ENCODE results near the gene CORIN.
"Not testable (repeated sequence)": the region's sequence is repeated elsewhere in the genome, so short reads cannot be mapped to it uniquely, and the experiment has no call there.

CORIN gene

GRCh38 chr4:47551682-47552081, 286.2 kb downstream of the CORIN start:
- DNase-seq = no peak

- DNase-seq = no peak
Observed at GRCh38 chr4:47550899-47551548, 286.8 kb downstream of the CORIN start.

GRCh38 chr4:47550357-47550756, 287.5 kb downstream of the CORIN start:
- not testable (repeated sequence) for DNase-seq
